DND-41 (cell line): ENCODE data around the gene WHRN.

ENCODE experiments used
- CTCF ChIP-seq: IDR thresholded peaks from 2 replicates; pipeline ENCODE4 v1.5.1; 2012; ENCODE audit warnings: borderline replicate concordance, low read length, moderate library complexity, mild to moderate bottlenecking; ENCODE audit not compliant: poor library complexity, severe bottlenecking; ENCODE audit errors: extremely low read depth
- EZH2 ChIP-seq: IDR thresholded peaks from 3 replicates; pipeline ENCODE4 v1.6.1; 2012; ENCODE audit warnings: borderline replicate concordance, low read depth, mild to moderate bottlenecking, moderate library complexity, low read length, inconsistent platforms; ENCODE audit not compliant: severe bottlenecking

GRCh38 chr9:114459464-114459863 is 45.8 kb downstream of the WHRN start:
- TF ChIP-seq CTCF, result no peak
- TF ChIP-seq EZH2, result no peak
